ENCODE results near the gene HNMT.

HNMT gene

DNA sequence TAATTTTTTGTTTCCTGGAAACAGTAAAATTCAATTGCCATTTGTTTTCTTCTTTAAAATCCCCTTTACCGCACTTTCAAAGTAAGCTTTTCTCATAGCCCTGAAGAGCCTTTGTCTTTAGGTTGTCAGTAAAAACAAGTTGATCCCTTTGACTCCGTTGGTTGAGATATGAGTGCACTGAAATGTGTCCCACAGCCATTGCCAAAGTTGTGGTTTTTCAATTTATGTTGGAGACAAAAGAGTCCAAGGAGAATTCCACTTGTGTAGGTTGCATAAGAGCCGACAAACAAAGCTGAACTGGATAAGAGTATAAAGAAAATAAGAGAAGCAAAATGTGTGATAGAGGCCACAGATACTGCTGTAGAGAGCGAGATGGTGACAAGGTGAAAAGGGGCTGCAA, 26.1 kb upstream of the HNMT start:
- Histone ChIP-seq H3K36me3 (ENCODE audit: control insufficient read depth, low read length) (no peaks in the 10 kb centered on the region), H3K4me1 (ENCODE audit: control insufficient read depth, low read length) (no peaks in the 10 kb centered on the region), H3K27me3 (ENCODE audit: control insufficient read depth, low read length) (no peaks in the 10 kb centered on the region), H3F3A (ENCODE audit: control insufficient read depth, insufficient read depth) (no peaks in the 10 kb centered on the region), H3K9me3 (ENCODE audit: control insufficient read depth, insufficient read depth, low read length) (no peaks in the 10 kb centered on the region), H3K27ac (ENCODE audit: low read depth, low read length) (no peak overlapping the region), H3K4me2 (ENCODE audit: low read length) (no peak overlapping the region), H3K9me2 (replicated peaks; ENCODE audit: control insufficient read depth, low read length) (no peaks in the 10 kb centered on the region), H3K4me3 (ENCODE audit: low read length) (no peak overlapping the region), H4K20me1 (ENCODE audit: control insufficient read depth, insufficient read depth, low read depth, low read length) (no peaks in the 10 kb centered on the region), H3K79me2 (ENCODE audit: control insufficient read depth, low read length) (no peaks in the 10 kb centered on the region)
- no peak for TF ChIP-seq EZH2phosphoT487 (IDR thresholded peaks at IDR 0.05; ENCODE audit: borderline replicate concordance, low read length)
- TF ChIP-seq, protein P1, sequence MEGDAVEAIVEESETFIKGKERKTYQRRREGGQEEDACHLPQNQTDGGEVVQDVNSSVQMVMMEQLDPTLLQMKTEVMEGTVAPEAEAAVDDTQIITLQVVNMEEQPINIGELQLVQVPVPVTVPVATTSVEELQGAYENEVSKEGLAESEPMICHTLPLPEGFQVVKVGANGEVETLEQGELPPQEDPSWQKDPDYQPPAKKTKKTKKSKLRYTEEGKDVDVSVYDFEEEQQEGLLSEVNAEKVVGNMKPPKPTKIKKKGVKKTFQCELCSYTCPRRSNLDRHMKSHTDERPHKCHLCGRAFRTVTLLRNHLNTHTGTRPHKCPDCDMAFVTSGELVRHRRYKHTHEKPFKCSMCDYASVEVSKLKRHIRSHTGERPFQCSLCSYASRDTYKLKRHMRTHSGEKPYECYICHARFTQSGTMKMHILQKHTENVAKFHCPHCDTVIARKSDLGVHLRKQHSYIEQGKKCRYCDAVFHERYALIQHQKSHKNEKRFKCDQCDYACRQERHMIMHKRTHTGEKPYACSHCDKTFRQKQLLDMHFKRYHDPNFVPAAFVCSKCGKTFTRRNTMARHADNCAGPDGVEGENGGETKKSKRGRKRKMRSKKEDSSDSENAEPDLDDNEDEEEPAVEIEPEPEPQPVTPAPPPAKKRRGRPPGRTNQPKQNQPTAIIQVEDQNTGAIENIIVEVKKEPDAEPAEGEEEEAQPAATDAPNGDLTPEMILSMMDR (IDR thresholded peaks at IDR 0.05; ENCODE audit: low read depth, low read length, poor library complexity, severe bottlenecking) = no peak

DNA sequence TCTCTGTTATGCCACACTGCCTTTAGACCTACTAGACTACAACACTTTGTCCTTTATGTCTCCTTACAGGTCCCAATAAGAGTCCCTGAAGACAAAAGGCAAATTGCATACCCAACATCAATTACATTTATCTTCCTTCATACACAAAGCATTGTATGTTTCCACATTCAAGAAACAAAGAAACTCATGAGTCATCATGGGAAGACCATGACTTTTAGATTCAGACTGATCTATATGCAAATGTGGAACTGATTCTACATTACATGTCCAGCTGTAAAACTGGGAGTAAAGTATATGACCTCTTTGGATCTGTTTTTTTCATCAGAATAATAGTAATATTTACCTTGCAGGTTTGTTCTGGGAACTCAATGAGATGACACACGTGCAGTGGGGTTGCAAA, 25.2 kb upstream of the HNMT start:
- Histone ChIP-seq H3K27me3 (ENCODE audit: control insufficient read depth, low read length) (no peaks in the 10 kb centered on the region), H3F3A (ENCODE audit: control insufficient read depth, insufficient read depth) (no peaks in the 10 kb centered on the region), H3K79me2 (ENCODE audit: control insufficient read depth, low read length) (no peaks in the 10 kb centered on the region), H3K4me2 (ENCODE audit: low read length) (no peak overlapping the region), H3K27ac (ENCODE audit: low read depth, low read length) (no peak overlapping the region), H3K4me1 (ENCODE audit: control insufficient read depth, low read length) (no peaks in the 10 kb centered on the region), H4K20me1 (ENCODE audit: control insufficient read depth, insufficient read depth, low read depth, low read length) (no peaks in the 10 kb centered on the region), H3K36me3 (ENCODE audit: control insufficient read depth, low read length) (no peaks in the 10 kb centered on the region), H3K9me2 (replicated peaks; ENCODE audit: control insufficient read depth, low read length) (no peaks in the 10 kb centered on the region), H3K9me3 (ENCODE audit: control insufficient read depth, insufficient read depth, low read length) (no peaks in the 10 kb centered on the region), H3K4me3 (ENCODE audit: low read length) (no peak overlapping the region)
- no peak for TF ChIP-seq EZH2phosphoT487 (IDR thresholded peaks at IDR 0.05; ENCODE audit: borderline replicate concordance, low read length)
- TF ChIP-seq, protein P1 (IDR thresholded peaks at IDR 0.05; ENCODE audit: low read depth, low read length, poor library complexity, severe bottlenecking) = no peak

DNA sequence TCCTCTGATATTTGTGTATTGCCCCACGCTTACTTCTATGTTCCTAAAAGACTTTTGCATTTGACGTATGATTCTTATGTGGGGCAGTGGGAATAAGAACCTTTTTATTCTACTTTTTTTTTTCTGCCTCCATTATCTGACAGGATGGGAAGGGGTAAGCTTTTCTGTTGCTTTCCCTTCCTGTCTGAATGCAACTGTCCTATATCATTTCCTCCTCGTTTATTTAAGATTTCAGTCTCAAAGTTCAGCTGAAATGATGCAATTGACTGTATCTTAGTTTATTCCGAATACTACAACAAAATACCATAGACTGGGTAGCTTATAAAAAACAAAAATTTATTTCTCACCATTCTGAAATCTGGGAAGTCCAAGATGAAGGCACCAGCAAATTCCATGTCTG, 24.1 kb upstream of the HNMT start:
- Histone ChIP-seq H3K4me1 (ENCODE audit: control insufficient read depth, low read length) (no peaks in the 10 kb centered on the region), H3K9me3 (ENCODE audit: control insufficient read depth, insufficient read depth, low read length) (no peaks in the 10 kb centered on the region), H3K79me2 (ENCODE audit: control insufficient read depth, low read length) (no peaks in the 10 kb centered on the region), H3K4me2 (ENCODE audit: low read length) (no peak overlapping the region), H3F3A (ENCODE audit: control insufficient read depth, insufficient read depth) (no peaks in the 10 kb centered on the region), H3K27me3 (ENCODE audit: control insufficient read depth, low read length) (no peaks in the 10 kb centered on the region), H3K36me3 (ENCODE audit: control insufficient read depth, low read length) (no peaks in the 10 kb centered on the region), H3K27ac (ENCODE audit: low read depth, low read length) (no peak overlapping the region), H3K9me2 (replicated peaks; ENCODE audit: control insufficient read depth, low read length) (no peaks in the 10 kb centered on the region), H4K20me1 (ENCODE audit: control insufficient read depth, insufficient read depth, low read depth, low read length) (no peaks in the 10 kb centered on the region), H3K4me3 (ENCODE audit: low read length) (no peak overlapping the region)
- no peak for TF ChIP-seq EZH2phosphoT487 (IDR thresholded peaks at IDR 0.05; ENCODE audit: borderline replicate concordance, low read length)
- TF ChIP-seq, protein P1 (IDR thresholded peaks at IDR 0.05; ENCODE audit: low read depth, low read length, poor library complexity, severe bottlenecking) = no peak
